NCI-H187 (cell line): ENCODE results near the gene CDK18.

Experiments used
- DNase-seq, 2 experiments: peaks; one replicate each; lab custom pipeline; 2025; lab: John Stamatoyannopoulos, UW

The CDK18 gene

DNA sequence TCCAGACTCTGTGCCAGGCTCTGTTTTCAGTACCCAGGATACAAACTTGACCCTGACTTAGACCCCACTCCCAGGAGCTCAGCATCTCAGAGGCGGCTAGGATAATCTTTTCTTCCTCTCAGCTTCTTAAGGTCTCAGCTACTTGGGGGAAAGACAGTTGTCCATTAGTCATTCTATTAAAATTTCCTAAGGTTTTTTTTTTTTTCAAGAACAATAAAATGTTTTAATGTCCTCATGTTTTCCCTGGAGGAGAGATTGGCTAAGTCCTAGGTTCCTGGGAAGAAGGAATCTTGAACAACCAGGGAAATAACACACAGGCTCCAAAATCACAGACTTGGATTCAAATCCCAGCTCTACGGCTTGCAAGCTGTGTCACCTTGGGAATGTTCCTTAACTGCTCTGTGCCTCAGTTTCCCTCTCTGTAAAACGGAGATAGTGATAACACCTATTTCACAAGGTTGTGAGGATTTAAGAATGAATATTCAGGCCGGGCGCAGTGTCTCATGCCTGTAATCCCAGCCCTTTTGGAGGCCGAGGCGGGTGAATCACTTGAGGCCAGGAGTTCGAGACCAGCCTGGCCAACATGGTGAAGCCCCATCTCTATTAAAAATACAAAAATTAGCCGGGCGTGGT is 33.0 kb downstream of the CDK18 start:
- no peak for DNase-seq

DNA sequence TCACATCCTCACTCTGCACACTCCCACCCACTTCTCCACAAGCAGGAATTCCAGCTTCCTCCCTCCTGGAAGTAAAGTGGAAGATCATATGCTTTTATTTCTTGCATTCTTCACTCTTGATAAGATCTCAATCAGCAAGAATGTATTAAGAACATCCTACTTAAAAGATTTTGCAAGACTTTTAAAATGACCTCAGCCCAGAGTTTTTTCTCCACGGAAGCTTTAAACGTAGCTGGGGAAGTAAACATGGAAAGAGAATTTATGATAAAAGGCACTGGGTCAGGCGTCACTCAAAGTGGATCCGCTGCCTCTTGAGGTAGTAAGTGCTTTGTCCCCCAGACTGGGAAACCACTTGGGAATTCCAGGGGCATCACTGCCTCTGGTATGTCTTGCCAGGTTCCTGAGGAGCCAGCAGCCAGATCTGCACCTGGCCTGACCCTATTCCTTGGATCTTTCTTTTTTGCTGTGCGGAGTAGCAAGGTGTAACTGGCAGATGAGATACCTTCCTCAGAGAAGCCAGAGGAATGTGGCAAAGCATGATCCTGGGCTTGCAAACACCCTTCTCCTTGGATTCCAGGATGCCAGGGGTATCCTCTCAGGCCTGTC is 33.9 kb downstream of the CDK18 start:
- no peak for DNase-seq

DNA sequence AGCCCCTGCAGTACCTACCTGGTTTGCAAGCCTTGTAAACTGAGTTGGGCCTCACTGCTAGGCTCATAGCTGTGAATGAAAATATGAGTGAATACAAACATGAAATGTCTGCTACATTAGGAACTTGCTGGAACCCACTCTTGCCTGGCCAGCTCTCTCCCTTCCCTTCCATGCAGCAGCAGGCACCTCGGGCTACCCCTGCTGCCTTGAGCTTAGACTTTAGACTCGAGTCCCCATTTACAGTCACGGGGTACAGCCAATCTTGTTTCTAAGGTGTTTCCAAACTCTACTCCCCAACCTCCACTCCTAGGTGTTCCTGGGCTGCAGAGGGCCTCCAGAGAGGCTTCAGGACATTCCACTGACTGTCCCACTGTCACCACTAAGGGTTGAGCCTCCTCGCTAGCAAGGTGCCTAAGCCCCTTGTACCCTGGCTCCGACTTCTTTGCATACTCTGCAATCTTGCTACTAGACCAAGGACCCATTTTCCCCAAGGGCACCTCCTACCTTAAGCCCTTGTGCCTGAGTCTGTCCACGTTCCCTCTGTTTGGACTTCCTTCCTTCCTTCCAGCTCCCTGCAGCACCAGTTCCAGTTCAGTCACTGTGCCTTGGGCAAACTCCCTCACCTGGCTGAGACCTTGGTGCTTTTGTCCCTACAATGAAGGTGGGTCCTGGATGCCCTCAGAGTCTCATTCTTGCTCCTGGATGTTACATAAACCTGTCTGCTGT is 36.9 kb downstream of the CDK18 start:
- DNase-seq: no peak

DNA sequence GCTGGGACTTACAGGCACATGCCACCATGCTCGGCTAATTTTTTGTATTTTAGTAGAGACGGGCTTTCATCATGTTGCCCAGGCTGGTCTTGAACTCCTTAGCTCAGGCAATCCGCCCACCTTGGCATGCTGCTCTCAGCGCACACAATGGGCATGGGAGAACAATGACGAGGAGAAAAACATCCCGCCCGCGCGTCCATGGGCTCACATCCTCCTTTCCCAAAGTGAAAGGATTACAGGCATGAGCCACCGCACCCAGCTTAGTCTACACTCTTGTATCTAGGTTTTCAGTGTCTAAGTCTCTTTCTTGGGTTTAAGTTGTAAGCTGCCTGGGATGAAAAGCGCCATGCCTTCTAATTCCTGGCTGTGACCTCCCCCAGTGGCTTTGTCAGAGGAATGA is 37.9 kb downstream of the CDK18 start:
- no peak for DNase-seq

DNA sequence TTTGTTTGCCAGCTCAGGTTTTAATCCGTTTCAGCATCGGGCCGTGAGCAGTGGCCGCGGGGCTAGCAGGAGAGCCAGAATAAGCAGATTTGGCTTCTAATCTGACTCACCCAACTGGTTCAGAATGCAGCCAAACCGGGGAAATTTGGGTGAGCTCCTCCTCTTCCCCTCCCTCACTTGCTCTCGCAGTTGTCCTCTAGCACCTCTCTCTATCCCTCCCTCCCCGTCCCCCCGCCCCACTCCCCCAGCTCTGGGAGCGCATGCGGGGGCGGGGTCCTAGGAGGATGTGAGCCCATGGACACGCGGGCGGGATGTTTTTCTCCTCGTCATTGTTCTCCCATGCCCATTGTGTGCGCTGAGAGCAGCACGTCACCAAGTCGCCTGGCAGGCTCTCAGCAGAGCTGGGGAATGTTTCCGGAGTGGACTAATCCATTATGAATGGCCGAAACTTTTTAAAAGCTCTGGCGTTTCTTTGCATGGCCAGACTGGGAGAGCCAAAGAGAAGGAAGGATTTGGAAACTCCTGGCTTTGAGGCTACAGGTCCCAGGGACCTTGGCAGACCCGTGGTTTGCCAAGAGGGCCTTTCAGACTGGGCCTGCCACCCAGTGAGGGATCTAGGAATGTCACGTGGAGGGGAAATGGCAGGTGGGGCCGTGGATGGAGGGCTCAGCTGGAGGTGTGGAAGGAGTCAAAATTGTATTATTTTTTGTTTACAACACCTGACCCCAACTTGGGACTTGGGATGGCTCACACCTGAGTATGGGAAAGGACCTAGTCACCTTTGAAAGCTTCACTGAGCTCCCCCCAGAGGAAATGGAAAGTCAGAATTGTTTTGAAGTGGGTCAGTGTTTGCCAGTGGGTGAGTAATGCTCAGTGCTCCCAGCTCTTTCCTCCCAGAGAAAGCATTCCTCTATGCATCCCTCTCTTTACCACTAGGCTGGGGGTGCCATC is 39.2 kb downstream of the CDK18 start:
- no peak for DNase-seq

DNA sequence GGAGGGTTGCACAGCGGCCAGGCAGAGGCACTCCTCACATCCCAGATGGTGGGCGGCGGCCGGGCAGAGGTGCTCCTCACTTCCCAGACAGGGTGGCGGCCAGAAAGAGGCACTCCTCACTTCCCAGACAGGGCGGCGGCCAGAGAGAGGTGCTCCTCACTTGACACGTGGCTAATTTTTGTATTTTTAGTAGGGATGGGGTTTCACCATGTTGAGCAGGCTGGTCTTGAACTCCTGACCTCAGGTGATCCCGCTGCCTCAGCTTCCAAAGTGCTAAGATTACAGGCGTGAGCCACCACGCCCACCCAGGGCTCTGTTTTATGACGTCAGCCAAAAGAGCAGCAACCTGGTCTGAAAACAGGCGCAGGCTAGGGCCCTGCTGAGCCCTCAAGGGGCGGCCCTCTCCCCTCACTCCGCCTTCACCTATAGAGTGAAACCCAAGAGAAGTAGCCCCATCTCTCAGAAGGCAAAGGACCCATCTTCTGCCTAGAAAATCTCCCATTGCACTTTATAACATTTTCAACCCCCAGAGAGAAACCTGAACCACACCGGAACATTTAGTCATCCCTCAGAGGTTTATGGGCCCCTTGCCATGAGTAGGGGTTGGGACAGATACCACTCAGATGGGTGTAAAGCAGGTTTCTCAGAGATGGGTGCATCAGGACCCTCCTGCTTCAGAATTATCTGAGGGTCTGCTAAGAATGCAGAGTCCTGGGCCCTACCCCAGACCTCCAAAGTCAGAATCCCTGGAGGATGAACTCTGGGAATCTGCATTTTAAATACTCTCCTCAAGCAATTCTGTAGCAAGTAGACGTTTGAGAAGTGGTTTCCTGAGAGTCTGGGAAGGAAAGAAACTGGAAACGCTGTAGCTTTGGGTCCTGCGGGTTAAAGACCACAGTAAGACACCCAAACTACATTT is 40.8 kb downstream of the CDK18 start:
- DNase-seq: no peak

DNA sequence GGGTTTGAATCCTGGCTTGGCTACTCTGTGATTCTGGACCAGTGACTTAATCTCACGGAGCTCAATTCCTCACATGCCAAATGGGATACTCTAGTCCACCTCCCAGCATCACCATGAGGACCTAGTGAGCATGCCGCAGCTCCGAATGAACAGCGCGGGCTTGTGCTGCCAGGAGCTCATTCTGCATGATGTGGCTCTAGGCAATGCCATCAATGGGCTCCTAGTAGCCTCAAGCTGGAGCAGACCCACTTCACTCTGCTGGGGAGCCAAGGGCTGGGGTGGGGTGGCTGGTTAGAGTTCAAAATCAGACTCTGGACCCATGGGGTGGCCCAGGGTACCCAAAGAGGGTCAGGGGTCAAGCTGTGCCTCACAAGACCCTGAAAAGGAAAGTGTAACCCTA is 41.5 kb downstream of the CDK18 start:
- DNase-seq: no peak

DNA sequence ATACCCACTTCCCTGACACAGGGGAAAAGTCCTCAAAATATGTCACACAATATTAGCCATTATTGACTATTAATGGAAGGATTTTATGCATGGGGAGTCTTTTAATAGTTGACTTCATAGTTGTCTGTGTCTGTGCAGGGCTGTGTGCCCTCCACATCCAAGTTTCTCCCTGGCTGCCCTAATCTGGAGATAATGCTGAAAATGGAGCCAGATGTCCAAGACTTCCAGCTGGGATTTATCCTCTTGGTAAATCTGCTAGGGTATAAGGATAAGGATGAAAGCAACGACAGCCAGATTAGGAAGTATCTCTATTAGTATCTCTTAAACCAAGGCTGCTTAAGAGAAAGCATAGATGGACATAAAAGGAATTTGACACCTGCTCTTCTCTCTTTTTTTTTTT is 42.1 kb downstream of the CDK18 start:
- no peak for DNase-seq

DNA sequence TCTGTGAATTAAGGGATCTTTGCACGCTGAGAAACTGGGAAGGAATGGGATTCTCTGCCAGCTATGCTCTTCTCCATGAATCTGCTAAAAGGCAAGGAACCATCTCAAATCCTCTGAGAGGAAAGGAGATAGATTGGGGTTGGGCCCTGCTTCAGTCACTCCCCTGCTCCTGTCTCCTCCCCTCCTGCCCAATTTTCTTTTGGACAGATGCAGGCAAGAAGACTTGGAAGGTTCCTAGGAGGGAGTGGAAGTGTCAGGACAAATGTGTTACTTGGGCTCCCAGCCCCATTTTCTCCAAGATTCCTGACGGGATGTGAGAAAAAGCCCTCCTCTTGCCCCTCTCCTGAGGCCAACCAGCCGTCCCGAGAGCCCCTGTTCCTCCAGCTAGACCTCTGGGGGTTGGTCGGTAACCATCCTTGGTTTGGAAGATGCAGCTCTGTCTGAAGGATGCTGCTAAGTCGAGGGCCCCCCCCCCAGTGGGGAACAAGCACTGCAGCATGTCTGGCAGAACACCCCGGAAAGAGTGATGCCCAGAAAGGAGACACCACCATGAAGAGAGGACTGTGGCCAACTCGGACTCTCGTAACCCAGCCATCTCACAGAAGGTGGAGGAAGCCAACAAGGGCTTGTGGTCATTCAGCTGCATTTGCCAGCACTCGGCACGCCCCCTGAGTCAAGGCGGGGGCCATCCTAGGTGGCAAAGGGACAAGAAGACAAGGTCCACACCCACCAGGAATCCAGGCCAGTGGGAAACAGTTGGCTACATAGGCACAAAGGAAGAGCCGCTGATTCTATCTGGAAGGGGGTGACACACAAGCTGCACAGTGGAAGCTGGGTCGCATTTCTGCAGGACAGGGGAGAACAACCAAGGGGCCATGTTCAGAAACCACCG is 43.7 kb downstream of the CDK18 start:
- DNase-seq: no peak

DNA sequence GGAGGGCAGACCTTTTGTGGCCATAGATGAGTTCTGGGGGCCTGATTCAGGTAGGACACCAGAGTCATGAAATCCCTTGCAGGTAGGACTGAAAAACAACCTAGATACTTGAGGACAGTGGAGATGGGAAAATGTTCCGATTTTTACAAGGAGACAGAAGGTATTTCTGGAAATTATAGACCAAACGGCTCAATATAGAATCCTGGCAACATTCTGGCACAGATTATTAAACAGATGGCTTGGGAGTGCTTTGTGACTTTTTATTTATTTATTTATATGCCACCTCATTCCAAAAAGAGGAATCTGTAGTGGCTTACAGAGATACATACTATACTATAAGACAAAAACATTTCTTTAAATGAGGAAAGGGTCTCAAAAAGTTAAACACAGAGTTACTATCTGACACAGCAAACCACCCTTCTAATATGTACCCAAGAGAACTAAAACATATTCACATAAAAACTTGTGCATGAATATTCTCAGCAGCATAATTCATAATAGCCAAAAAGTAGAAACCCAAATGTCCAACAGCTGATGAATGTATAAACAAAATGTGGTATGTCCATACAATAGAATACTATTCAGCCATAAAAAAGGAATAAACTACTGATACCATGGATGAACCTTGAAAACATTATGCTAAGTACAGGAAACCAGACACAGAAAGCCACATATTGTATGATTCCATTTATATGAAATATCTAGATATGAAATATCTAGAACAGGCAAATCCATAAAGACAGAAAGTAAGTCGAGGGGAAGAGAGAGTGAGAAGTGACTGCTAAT is 49.8 kb downstream of the CDK18 start:
- no peak for DNase-seq

DNA sequence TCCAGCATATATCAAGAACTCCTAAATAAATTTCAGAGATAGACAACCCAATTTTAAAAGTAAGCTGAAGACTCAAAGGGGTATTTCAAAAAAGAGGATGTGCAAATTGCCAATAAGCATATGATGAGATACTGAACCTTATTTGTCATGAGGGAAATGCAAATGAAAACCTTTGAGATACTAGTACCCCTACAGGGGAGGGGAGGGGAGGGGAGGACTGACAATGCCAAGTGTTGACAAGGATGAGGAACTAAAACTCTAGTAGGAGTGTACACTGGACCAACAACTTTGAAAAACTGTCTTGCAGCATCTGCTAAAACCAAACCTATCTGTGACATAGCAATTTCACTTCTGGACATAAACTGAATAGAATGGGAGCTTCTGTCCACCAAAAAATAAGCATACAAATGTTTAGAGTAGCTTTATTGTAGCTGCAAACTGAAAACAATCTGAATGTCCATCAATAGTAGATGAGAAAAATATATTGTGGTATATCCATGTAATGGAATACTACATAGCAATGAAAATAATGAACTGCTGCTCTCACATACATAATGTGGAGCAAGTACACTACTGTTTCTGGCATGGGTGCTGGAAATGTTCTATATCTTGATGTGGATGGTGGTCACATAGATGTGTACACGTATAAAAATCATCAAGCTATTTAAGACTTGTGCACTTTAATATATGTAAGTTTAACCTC is 57.2 kb downstream of the CDK18 start:
- DNase-seq: no peak

DNA sequence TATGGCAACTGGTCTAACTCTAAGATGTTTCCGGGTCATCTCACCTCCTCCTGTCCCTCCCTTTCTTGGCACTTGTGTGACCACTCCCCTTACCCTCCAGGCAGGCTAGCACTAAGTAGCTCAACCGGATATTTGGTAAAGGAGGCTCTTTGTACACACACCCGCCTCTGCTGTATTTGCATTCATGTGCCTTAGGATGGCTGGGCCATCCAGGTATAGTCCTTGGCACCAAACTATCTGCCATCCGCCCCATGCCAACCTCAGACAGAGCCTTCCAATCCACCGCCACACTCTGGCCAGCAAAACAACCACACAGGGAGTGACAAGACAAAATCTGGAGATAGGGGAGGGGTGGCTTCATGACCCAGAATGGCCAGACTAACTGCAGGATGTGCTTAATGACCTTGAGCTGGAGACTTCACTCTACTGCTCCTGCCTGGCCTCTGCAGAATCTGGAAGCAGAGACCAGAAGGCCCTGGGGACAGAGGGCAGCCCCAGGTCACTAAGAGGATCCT is 59.5 kb downstream of the CDK18 start:
- no peak for DNase-seq

DNA sequence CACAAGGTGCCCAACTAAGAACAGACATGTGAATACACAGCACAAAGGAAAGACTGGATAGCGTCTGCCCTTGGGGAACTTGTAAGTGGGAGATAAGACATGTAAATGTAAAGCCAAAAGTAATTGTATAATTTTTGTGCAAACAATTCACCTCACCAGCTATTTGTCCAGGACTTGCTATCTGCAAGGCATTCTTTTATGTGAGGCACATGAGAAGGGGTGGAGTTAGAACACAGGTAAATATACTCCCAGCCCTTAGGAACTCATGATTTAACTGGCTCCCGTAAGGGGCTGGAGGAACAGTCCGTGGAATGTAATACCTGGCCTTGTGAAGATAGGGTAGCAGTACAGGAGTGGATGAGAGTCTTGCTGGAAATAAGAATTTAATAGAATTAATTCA is 61.3 kb downstream of the CDK18 start:
- DNase-seq: no peak

DNA sequence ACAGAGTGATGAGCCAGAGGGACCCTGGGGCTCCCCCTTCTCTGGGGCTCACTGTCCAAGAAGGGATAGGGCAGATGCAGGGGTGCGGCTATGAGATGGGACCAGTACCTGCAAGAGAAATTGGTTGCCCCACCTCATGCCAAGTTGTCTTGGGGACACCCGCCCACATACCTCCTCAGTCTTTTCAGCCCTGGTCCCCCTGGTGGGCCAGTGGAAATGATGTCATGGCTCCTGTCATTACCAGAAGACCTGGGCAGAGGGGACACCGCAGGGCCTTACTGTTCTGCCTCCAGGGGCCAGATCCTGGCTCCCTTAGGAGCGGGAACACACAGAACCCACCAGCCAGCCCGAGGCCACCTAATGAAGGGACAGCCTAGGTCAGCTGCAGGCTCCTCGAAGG is 63.2 kb downstream of the CDK18 start:
- no peak for DNase-seq

DNA sequence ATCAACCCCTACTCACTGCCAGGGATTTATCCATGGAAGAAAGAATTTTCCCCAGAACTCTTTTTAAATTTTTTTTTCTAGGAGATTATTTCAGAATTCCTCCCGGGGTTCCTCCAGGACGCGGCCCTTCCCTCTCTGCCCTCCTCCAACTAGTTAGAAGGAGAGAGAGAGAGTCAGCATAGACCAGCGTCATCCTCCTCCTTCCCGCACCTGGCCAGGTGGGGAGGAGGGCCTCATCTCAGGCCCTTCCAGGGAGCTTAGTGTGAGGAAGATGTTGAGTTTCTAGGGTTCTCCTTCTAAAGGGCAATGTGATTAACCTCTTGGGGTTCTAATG is 63.6 kb downstream of the CDK18 start:
- no peak for DNase-seq

DNA sequence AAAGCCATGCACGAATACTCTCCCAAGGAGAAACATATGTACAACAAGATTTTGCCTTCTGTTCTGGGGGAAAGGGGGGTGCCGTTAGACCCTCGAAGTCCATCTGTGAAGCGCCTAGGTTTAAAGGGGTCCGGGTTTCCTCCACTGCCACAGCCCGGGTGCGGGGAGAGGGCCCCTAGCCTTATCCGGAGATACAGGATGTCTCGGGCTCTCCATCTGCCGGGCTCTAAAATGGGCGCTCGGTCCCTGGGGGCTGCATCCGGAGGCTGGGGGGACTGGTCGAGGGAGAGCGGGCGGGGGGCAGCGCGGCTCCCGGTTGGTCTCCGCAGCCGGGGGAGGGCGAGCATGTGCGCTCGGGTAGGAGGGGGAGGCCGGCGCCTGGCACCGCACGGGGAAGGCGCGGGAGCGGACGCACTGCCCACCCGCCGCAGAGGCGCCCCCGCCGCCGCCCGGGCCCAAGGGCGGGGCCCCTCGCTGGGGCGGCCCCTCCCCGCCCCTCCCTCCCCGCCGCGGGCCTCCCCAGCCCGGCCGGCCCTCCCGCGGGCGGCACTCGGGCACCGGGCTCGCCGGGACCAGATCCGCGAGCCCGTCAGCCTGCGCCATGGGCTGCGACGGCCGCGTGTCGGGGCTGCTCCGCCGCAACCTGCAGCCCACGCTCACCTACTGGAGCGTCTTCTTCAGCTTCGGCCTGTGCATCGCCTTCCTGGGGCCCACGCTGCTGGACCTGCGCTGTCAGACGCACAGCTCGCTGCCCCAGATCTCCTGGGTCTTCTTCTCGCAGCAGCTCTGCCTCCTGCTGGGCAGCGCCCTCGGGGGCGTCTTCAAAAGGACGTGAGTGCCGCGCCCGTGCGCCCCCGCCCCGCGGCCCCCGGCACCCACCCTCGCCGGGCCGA is 64.2 kb downstream of the CDK18 start:
- DNase-seq: no peak

DNA sequence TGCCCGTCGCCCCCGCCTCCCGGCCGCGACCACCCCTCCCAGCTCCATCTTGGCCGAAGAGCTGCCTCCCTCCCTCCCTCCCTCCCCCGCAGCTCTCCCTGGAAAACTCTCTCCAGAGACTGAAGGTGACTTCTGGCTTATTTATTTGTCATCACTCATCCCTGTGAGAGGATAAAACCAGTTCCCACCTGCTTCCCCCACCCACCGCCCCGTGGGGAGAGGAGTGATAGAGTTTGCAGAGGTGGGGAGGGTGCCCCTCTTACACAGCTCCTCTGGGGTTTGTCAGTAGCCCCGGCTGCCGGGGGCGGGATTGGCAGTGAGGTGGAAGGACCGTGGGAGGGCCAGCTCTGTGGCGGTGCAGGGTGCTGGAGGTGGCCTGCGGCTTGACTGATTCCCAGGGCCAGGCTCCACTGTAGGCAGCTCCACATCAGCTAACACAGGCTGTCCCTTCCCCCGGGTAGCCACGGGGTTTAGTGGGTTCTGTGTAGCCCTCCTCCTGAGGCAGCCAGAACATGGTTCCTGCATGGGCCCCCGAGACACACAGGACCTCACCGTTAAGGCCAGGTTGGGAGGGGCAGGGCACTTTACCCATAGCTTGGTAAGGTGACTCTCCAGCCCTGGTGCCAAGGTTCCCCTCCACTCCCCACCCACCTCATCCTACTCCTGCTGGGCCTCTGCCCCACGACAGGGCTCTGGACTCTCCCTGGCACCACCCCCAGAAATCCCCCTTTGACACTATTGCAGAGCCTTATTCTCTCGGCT is 65.1 kb downstream of the CDK18 start:
- no peak for DNase-seq
